GM19455 (cell line): ENCODE results near the gene MRPS21.

Experiments used
- ATAC-seq: cut with Tn5 transposase; IDR thresholded peaks from one replicate; pipeline ENCODE4 v1.9.1; 2021; ENCODE audit not compliant: unreplicated experiment

MRPS21 gene

GRCh38 chr1:150293433-150294253 is at the start of gene MRPS21:
Gene MRPS21 (plus strand): TSS chr1:150293861. CDS start chr1:150294367, 506 bp downstream.
- peak; percentile 84 for ATAC-seq

GRCh38 chr1:150249936-150250335 is 43.7 kb upstream of the MRPS21 start:
- no peak for ATAC-seq

GRCh38 chr1:150256198-150256553 is 37.5 kb upstream of the MRPS21 start:
- ATAC-seq: no peak

- no peak for ATAC-seq
Measured at GRCh38 chr1:150256554-150257341, 36.9 kb upstream of the MRPS21 start.

GRCh38 chr1:150257624-150258585 is 35.8 kb upstream of the MRPS21 start, which contains the start of gene CA14:
Gene CA14 (plus strand): TSS chr1:150257774. CDS start chr1:150258129, 355 bp downstream.
- ATAC-seq: no peak

- no peak for ATAC-seq
Measured at GRCh38 chr1:150259217-150259616, 34.4 kb upstream of the MRPS21 start.

- ATAC-seq: no peak
Measured at GRCh38 chr1:150259758-150260669, 33.6 kb upstream of the MRPS21 start.

GRCh38 chr1:150261367-150261766 is 32.3 kb upstream of the MRPS21 start:
- ATAC-seq: no peak

- no peak for ATAC-seq
Measured at GRCh38 chr1:150262388-150263320, 31.0 kb upstream of the MRPS21 start.

- ATAC-seq: no peak
Measured at GRCh38 chr1:150263549-150263948, 30.1 kb upstream of the MRPS21 start.

GRCh38 chr1:150267896-150268295 is 25.8 kb upstream of the MRPS21 start:
- ATAC-seq: no peak

GRCh38 chr1:150268340-150268704 is 25.3 kb upstream of the MRPS21 start:
- peak; percentile 4 for ATAC-seq

GRCh38 chr1:150268705-150269403 is 24.8 kb upstream of the MRPS21 start, which contains the start of gene APH1A:
Gene APH1A (minus strand): TSS chr1:150269016. CDS start chr1:150268810, 206 bp downstream.
- peak; percentile 94 for ATAC-seq

GRCh38 chr1:150269451-150269850 is 24.2 kb upstream of the MRPS21 start:
- ATAC-seq: no peak

- ATAC-seq: no peak
Measured at GRCh38 chr1:150271291-150271959, 22.2 kb upstream of the MRPS21 start.

GRCh38 chr1:150273311-150273710 is 20.4 kb upstream of the MRPS21 start:
- ATAC-seq: no peak

- no peak for ATAC-seq
Measured at GRCh38 chr1:150280138-150280707, 13.4 kb upstream of the MRPS21 start.
